HFF-Myc (cell line): ENCODE measurements around the gene CHD8.
A peak's percentile ranks its signal among the peaks of the same experiment; 100 is the strongest.

ENCODE experiments used
- DNase-seq: peaks from one replicate; pipeline ENCODE4 v3.0.0-alpha.2; 2011; ENCODE audit warnings: low read depth; ENCODE audit errors: extremely low read depth
- H3K4me3 ChIP-seq: replicated peaks from 2 replicates; pipeline ENCODE4 v1.5.1; 2011; ENCODE audit warnings: low read depth, mild to moderate bottlenecking, control low read depth, low read length
- CTCF ChIP-seq: IDR thresholded peaks from 2 replicates; pipeline ENCODE4 v1.5.1; 2012; ENCODE audit warnings: mild to moderate bottlenecking, low read depth, low read length, control low read depth; ENCODE audit errors: missing control alignments

Gene CHD8

GRCh38 chr14:21455912-21456667, at the start of gene CHD8:
TSS of gene CHD8 (minus strand) at chr14:21456123. CDS start at chr14:21431643, 24,480 bp downstream.
- H3K4me3 ChIP-seq: peak within 1 kb of the TSS; percentile 76
- peak; percentile 99 for DNase-seq
- peak; percentile 64 for TF ChIP-seq CTCF

DNA sequence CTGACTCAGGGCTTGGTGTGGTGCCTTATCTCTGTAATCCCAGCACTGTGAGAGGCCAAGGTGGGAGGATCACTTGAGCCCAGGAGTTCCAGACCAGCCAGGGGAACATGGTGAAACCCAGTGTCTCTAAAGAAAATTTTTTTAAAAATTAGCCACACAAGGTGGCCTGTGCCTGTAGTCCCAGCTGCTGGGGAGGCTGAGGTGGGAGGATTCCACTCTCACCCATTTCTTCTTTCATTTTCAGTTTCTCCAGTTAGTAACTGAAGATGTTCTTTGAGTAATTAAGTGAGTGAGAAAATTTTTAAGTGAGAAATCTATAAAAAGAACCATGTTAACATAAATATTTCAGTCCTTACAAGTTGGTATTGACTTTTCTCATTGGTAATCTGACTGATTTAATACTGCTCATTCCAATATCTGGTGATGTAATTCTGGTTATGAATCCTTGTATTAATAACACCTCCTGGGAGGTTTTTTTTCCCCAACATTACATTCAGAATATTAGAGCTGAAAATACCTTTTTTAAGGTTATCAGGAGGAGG, 49.2 kb upstream of the CHD8 start:
- no peak for DNase-seq
- no peak for TF ChIP-seq CTCF
- no peak overlapping the region for H3K4me3 ChIP-seq

GRCh38 chr14:21503376-21503775, 47.5 kb upstream of the CHD8 start:
- DNase-seq: no peak
- no peak for TF ChIP-seq CTCF
- no peak overlapping the region for H3K4me3 ChIP-seq

DNA sequence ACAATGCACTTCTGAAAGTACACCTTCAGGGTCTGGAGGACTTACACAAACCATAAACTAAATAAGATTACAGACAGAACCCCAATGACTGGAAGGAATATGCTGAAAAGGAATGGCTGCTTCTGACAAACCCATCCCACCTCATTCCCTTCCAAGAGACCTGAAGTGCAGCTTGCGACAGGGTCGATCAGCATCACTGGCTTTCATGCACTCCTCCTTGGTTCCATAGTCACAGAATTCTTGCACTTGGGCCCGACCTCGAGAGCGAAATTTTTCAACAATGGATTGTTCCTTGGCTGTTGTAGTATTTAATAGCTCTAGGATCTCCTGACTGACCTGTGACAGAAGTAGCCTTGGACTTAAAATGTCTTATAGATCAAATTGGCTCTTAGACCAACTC, 45.6 kb upstream of the CHD8 start:
- no peak overlapping the region for H3K4me3 ChIP-seq
- no peak for DNase-seq

GRCh38 chr14:21498540-21499526, 42.9 kb upstream of the CHD8 start:
- peak; percentile 45 for TF ChIP-seq CTCF
- peak; percentile 32 for DNase-seq
- no peak overlapping the region for H3K4me3 ChIP-seq

More for the DNA sequence above, 45.6 kb upstream of the CHD8 start:
- no peak for TF ChIP-seq CTCF

DNA sequence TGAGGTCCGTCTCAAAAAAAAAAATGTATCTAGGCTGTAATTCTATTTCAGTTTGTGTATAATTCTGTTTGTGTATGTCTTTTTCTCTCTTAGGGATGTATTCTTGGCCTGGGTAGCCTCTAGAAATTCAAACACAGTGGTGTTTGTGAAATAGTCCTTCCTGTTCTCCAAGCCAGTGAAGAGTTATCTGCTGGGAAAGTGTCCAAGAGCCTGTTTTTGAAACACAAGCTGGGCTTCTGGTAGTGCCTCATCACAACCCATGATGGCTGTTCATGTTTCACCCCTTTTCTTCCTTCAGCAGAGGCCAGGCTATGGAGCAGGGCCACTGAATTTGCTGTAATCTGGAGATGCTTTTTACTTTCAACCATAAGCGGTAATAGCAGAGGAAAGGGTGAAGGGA, 40.5 kb upstream of the CHD8 start:
- no peak for DNase-seq
- TF ChIP-seq CTCF: no peak
- no peak overlapping the region for H3K4me3 ChIP-seq
